Stimulated activated CD8-positive, alpha-beta memory T cell treated with anti-CD3 and anti-CD28 coated beads, Interleukin-15, amount 100 ng/mL, for 4 hours (primary cell): Measurements from ENCODE around the gene NETO2.
"Not testable (repeated sequence)": the region's sequence is repeated elsewhere in the genome, so short reads cannot be mapped to it uniquely, and the experiment has no call there.

Experiments
- DNase-seq, 2 donors: peaks; one replicate each; pipeline ENCODE4 v3.0.0-alpha.2; 2020; ENCODE audit warnings: low read depth in 2 of 2

NETO2 gene

DNA sequence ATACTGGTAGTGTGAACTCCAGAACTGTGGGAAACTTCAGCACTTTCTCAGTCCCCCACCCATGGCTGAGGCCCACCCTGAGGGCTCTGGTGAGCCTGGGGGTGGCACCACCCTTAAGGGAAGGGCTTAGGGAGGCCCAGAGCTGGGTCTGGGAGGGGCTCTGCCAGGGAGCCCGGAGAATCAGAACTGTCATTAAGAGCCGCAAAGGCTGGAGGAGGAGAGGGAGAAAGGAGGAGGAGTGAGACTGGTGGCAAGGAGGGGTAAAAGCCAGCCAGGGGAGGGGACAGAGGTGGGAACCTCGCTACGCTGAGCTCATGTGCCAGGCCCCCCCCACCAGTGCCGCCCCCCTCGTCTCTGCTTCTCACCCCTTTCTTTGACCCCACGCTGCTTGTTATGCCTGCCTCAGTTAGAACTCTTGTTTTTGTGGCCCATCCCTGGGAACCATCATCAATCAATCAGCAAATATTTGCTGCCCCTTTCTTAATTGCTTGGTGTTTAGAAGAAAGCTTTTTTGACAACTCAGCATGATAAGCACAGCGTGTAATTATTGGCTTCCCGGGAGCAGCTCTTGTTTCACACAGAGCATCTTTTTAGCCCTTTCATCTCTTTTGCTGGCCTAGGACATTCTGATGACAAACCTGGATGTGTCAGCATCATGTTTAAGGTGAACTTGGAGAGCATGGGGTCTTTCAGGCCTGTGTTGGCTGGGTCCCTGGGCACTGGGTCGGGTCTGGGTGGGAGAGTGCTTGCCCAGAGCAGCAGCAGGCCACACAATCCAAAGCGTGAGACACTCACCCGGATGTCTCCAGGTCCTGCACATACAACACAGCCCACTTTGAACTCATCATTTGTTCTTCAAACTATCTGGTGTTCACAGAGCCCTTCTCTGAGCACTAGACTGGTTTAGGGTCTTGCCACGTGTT lies 77.7 kb downstream of the NETO2 start:
- no peak for DNase-seq

DNA sequence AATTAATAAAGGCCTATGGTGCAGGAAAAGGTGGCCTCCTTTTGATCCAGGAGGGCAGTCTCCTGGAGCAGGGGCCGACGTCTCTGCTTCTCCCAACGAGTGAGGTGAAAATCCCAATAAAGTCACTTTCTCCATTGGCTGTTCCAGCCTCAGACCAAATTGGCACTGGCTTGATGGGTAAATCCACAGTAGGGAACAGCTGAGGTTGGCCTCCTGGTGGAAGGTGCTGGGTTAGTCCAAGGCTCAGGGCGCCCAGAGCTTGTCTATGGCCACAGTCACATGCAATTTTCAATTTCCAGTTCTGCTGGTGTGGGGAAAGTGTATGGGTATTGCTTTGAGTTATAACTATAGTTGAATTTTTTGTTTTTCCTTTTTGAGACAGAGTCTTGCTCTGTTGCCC lies 79.0 kb downstream of the NETO2 start:
- DNase-seq, result no peak

DNA sequence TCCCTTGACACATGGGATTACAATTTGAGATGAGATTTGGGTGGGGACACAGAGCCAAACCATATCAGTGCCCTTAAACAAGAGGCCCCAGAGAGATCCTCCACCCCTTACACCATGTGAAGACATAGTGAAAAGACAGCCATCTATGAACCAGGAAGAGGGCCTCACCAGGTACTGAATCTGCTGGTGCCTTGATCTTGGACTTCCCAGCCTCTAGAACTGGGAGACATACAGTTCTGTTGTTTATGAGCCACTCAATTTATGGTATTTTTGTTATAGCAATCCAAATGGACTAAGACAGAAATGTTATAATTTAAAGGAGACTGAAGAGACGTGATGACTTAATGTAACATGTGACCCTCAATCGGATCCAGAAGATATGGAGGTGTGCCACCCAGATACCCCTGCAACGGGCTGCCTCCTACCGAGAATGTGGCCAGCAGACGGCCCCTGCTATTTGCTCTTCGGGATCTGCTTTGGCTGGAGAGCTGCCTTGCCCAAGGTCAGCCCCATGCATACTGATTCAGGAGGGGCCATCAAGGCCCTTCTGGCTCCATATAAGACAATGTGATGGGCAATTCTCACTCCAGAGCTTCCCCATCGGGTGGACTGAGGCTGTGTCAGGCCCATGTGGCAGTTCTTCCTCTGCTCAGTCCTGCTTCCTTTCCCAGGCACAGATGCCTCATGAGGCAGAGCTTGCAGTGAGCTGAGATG lies 80.6 kb downstream of the NETO2 start:
- DNase-seq, result no peak

DNA sequence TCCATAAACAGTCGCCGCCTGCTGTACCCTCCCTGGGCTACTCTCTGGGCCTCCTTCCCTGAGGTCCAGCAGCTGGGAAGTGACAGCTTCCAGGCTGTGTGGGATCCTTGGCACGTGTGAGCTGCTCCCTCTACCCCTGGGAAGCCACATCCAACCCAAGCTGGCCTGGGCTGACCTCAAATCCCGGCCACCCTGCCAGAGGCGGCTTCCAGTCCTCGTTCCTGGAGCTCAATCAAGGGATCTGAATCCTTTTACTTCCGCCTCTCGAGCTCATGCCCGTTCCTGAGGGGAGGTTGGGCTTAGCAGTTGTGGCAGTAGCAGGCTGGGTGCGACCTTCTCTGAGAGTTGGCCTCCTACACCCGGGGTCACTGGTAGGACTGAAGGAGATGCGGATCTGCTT lies 82.5 kb downstream of the NETO2 start:
- no peak for DNase-seq

DNA sequence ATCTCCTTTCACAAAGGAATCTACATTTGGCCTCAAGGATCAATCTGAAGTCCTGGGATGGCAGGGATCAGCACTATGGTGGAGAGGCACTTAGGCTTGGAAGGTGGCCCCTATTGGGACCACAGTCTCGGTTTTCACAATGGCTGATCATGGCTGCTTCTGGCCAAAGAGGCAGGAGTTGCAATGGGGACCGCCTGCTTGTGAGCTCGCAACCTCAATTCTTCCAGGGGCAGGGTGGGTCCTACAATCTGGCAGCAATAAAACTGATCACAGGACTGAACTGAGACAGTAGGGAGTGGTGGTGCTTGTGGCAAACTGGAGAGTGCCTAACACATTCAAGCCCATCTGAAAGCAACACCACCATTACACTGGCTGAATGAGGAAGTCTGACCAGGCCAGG lies 83.1 kb downstream of the NETO2 start:
- no peak for DNase-seq

DNA sequence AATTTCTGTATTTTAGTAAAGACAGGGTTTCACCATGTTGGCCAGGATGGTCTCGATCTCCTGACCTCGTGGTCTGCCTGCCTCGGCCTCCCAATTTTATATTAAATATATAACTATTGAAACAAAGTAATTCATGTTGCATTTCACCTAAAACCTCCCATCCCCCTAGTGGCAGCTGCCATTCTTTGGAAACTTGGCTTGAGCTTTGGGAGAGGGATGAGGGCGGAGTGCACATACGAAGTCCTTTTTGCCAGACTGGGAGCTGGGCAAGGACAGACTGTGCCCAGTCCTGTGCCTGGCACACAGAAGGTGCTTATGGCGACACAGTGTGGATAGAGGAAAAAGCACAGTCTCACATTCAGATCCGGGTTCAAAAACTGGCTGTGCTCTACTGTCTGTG lies 83.8 kb downstream of the NETO2 start:
- no peak for DNase-seq

DNA sequence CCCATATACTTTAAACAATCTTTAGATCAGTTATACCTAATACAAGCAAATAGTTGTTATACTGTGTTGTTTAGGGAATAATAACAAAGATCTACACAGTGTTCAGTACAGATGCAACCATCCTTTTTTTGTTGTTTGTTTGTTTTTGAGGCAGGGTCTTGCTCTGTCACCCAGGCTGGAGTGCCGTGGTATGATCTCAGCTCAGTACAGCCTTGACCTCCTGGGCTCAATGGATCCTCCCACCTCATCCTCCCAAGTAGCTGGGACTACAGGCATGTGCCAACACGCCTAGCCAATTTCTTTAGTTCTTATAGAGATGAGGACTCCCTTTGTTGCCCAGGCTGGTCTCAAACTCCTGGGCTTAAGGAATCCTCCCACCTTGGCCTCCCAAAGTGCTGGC lies 84.6 kb downstream of the NETO2 start:
- DNase-seq, result not testable (repeated sequence)

DNA sequence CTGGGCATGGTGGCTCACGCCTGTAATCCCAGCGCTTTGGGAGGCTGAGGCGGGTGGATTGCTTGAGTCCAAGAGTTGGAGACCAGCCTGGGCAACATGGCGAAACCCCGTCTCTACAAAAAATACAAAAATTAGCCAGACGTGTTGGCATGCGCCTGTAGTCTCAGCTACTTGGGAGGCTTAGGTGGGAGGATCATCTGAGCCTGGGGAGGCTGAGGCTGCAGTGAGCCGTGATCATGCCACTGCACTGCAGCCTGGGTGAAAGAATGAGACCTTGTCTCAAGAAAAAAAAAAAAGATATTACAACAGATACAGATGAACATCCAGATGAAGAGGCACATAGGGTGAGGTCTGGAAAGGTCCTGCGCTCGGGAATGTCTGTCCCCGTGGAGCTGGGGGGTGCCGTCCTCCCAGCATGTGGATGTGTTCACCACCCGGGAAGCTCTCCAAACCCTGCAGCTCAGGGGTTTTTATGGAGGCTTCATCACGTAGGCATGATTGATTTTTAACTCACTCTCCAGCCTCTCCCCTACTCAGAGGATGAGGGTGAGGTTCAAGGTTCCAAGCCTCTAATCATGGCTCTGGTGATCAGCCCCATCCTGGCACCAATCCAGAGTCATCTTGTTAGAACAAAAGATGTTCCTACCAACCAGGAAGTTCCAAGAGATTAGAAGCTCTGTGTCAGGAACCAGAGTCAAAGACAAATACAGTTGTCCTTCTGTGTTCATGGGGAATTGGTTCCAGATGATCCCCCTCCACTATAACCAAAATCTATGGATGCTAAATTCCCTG lies 85.3 kb downstream of the NETO2 start:
- DNase-seq, result no peak

DNA sequence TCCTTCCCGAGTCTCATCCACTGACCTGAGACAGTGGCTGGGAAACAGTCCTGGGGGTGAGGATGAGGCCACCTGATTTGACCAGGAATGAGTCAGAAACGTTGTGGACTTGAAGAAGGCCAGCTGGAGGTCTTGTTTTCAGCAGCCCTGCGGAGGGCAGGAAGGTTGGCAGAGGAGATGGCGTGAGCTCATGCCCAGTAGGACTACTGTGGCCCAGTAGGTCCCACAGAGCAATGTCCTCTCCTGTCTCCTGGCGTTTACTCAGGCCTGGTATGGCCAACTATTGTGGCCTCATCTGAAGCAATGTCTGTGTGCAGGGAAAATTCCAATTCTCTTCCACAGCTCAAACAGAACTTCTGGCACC lies 86.1 kb downstream of the NETO2 start:
- DNase-seq, result no peak

DNA sequence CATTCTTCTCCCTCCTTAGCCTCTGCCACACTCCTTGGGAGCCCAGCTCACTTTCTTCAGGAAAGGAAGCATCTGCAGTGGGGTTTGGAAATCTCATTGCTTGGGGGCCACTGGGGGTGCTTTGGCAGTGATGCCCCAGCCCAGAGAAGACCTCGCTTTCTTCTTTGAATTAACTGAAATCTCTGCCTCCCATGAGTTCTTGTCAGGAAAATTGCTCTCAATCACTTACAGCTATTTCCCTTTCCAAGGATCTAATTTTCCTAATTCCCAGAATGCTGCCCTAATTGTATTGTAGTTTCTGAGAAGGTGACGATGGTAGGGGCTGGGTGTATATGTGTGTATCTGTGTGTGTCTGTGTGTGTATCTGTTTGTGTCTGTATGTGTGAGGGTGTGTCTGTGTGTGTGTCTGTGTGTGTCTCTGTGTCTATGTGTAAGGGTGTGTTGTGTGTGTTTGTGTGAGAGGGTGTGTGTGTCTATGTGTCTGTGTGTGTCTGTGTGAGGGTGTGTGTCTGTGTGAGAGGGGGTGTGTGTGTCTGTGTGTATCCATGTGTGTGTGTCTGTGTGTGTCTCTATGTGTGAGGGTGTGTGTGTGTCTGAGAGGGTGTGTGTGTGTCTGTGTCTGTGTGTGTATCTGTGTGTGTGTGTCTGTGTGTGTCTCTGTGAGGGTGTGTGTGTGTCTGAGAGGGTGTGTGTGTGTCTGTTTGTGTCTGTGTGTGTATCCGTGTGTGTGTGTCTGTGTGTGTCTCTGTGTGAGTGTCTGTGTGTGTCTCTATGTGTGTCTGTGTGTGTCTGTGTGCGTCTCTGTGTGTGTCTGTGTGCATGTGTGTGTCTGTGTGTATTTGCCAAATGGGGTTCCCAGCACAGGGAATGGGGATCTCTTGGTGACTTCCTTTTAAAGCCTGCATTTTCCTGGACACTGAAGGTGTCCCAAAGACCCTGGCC lies 86.8 kb downstream of the NETO2 start:
- no peak for DNase-seq

DNA sequence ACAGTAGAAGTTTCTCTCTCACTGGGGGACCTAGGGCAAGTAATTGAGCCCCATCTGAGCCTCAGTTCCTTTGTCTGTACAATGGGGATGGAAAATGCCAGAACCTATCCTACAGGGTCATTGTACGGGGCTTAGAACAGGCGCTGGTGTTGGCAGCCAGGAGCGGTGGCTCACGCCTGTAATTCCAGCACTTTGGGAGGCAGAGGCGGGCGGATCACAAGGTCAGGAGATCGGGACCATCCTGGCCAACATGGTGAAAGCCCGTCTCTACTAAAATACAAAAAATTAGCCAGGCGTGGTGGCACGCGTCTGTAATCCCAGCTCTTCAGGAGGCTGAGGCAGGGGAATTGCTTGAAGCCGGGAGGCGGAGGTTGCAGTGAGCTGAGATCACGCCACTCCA lies 87.7 kb downstream of the NETO2 start:
- DNase-seq, result not testable (repeated sequence)

DNA sequence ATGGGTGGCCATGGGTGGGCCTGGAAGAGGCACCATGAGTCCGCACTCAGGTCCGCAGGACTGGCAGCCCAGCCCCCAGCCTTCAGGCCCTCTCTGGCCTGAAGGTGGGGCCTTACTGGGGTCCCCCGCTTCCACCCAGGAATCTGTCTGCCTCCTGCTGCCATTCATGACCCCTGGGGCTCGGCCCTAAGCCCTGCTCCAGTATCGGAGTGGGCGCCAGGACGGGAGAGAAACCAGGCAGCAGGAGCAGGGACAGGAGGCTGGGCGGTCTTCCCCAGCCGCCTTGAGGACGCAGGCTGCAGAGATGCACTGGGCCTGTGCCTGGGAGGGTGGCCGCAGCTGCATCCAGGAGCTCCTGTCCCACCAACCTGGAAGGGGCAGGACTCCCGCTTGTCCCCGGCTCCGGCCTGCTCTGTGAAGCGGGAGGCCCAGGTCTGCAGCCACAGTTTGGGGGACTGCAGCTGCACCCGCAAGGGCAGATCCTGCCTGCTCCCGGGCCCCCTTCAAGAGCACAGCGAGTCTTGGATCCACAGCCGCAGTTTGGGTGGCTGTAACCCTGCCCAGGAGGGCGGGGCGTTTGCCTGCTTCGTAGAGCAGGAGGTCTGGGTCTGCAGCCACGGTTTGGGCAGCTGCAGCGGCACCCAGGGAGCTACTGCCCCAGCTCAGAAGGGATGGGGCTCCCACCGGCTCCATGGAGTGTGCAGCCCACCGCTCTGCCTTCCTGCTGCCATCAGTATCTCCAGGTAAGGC lies 88.4 kb downstream of the NETO2 start:
- no peak for DNase-seq

DNA sequence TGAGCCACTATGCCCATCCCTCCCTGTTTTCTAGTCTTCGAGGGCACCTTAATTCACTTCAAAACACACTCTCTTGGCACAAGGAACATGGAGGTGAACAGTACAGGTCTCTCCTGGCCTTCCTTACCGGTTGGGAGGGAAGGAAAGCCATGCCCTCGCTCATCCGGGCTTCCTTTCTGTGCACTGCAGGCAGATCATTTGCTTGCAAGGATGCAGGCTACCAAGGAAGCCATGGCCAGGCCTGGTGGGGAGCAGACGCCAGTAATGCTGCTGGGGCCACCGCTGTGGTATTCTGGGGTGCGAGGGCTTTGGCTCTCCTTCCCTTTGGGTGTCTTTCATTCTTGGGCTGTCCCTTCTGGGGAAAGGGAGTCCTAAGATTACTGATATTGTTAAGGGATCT lies 89.4 kb downstream of the NETO2 start:
- no peak for DNase-seq

DNA sequence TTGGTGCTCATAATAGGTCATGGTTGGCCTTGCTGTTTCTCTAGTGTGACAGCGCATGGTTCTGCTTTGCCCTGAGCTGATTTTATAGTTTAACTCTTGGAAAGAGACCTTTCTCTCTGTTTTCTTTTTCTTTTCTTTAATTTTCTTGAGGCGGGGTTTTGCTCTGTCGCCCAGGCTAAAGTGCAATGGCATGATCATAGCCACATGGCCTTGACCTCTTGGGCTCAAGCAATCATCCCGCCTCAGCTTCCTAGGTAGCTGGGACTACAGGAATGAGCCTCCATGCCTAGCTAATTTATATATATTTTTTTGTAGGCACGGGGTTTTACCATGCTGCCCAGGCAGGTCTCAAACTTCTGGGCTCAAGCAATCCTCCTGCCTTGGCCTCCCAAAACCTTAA lies 89.8 kb downstream of the NETO2 start:
- no peak for DNase-seq

DNA sequence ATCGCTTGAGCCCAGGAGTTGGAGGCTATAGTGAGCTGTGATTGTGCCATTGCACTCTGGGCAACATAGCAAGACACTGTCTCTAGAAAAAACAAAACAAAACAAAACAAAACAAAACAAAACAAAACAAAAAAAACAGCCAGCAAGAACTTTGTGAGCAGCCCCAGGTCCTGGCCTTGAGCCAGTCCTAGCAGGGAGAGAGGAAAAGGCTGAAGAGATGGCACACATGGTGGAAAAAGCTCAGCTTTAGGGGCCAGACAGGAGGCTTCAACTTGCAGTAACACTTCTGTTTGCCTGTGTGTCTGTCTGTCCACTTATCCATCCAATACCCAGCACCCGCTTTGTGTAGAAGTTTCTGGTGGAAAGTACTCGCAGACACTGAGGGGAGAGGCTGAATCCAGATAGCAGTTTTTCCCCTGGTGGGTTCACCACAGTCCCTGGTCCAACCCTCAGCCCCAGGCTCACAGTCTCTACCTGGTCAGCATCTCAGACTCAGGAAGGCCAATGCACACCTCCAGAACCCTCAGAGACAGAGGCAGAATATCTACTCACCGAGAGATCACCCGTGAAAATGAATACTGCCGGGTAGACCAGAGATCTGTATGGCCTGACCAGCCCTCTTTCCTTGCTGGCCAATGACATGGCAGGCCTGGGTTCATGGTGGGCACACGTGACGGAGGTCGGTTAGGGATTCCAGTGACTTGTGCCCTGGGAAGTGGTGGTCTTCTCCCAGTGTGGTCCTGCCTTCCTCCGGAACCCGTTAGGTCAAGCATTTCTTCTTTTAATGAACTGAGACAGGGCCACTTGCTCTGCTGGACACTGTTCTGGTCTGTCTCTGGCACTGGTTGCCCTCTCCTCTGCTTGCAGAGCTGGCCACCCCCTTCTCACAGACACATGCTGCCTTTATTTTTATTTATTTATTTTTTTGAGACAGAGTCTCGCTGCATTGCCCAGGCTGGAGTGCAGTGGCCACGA lies 90.8 kb downstream of the NETO2 start:
- DNase-seq, result no peak

DNA sequence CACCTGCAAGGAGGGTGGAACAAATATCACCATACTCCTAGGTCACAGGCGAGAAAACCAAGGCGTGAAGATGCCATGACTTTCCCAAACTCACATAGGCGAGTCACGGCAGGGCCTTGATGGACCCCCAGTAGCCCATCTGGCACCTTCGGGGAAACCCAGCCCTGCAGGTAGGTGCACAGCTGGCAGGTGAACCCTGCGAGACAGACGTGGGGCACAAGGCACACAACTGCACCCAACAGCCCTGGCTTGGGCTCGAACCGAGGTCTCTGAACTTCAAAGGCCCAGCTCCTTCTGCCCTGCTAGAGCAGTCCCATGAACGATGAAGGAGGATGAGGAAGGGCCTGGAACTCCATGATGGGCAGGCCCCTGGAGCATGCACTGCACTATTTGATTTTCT lies 92.7 kb downstream of the NETO2 start:
- DNase-seq, result no peak

DNA sequence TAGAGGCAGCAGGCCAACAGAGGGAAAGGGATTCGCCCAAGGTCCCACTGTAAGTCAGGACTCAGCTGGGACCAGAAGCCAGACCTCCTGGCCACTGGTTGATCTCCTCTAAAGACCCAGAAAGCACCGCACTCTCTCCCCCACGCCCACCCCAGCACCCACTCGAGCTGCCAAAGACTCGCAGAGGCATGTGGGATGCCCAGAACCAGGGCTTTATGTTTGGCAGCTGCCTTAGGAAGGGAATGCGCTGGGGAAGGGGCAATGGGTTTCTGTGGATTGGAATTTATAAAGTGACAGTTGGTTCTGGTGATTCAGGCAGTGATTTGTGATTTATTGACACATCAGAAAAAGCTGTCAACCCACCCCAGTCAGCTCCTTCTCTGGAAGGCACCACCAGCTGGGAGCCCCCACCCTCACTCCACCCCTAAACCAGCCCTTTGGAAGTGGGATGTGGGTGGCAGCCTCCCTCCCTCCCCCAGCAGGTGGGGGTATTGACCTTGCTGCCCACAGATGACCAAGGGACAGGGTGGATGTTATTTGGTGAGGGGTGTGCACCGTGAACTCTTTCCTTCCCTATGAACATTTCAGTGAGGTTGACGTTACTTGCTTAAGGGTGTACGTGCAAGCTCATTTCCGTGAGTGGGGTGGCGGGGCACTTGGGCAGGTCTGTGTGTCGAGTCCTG lies 93.7 kb downstream of the NETO2 start:
- no peak for DNase-seq

DNA sequence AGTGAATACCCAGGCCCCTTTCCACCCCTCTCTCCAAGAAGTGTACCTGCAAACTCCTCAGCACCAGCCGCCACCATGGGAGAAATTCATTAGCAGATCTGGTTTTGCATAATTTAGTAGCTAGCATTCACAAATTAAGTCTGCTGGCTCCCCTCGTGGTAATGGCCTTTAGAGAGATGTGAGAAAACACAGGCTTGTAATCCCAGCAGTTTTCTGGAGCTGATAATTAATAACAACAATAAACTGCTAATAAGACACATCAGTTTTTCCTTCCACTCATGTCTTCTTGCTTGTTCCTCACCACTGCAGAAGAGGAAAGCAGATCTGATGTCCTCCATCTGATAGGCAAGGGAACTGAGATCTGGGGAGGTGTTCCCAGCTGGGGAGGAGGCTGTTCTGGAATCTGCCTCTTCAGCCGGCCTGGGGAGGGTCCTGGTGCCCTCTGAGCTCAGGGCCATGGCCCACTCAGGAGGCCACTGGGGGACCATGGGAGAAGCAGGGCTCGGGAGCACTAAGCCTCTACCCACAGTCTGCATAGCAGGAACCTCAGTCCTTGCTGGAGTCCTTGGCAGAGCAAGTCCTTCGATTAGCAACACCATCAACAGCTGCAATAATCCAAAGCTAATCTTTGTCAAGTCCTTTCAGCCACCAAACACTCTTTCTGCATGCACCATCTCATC lies 96.1 kb downstream of the NETO2 start:
- no peak for DNase-seq
